Measurements from ENCODE around the gene IQGAP2.

The IQGAP2 gene

GRCh38 chr5:76479281-76479680, 76.2 kb downstream of the IQGAP2 start:
- no peak for DNase-seq

DNA sequence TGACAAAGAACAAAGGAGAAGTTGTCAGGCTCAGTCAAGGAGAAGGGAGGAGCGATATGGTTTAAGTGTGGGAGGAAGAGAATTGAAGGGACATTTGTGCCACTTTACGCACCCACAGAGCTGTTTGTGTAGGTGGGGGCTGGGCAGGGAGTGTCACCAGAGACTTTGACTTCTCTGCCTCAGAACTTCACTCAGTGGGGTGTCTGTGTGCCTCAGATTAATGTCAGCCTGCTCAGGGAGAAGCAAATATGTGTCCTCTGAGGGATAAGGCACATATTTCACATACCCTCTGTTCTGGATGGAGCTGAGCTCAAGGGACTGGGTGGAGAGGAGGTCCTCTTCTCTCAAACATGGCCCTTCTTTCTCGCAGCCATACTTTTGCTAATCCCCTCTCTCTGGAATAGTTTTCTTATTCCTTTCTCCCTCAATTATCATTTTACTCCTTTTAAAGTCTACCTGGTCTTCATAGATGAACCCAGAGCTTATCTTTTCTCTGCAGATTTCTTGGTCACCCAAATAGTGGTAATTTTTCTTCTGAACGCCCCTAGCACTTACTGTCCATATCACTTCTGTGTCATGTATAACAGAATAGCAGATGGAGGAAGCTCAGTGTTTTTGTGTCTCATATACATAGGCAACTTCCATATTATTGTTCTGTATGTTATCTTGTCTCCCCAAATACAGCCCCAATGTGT, 77.0 kb downstream of the IQGAP2 start:
- DNase-seq: no peak

DNA sequence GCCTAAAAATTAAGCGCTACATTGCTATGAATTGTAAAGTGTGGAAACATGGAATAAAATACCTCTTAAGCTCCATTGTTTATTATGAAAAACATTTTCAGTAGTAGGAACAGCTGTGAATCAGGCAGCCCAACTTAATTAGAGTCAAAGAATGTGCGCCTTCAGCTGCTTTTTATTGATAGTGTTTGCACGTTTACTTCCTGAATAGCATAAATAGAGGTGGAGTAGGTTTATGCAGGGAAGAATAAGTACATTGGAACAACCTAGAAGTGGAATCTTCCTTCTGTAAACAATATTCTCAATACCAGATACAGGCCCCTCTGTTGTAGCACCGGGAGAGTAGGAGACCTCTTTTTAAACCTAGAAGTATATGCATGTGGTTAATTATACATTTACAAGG, 79.9 kb downstream of the IQGAP2 start:
- DNase-seq: no peak

DNA sequence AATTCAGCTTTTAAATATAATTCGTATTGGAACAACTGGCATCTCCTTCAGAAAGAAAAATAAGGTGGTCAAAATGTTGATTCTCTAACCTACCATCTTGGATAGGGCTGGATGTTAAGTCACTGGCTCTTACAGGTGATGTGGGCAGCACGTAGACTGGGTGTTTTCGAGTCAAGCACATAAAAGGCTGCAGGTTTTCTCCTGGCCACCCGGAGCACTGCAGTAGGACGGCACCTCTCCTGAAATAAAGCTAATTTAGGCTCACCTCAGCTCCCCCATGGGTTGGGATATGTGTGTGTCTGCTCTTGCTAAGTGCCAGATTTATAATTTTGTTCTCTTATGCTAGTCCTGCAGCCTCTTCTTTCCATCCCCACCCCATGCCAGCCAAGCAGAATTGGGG, 80.3 kb downstream of the IQGAP2 start:
- no peak for DNase-seq

- DNase-seq: no peak
Observed at GRCh38 chr5:76483881-76484280, 80.8 kb downstream of the IQGAP2 start.

DNA sequence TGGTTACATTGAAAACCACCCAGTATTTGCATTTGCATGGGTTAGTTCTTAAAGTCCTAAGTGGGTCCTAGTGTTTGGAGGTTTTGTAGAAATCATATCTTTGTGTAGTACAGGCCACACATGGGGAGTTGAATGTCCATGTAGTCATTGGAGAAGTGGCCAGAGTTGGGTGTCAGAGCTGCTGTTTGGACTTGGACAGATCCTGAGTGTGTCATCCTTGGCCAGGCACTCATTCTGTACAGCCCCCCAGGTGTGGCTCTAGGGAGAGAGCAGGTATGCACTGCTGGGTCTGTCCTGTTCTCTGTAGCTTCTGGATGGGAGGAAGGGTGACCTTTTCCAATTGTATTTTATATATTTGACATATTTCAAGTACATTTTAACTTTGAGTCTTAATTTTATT, 82.4 kb downstream of the IQGAP2 start:
- no peak for DNase-seq

GRCh38 chr5:76487386-76487785, 84.3 kb downstream of the IQGAP2 start:
- no peak for DNase-seq

DNA sequence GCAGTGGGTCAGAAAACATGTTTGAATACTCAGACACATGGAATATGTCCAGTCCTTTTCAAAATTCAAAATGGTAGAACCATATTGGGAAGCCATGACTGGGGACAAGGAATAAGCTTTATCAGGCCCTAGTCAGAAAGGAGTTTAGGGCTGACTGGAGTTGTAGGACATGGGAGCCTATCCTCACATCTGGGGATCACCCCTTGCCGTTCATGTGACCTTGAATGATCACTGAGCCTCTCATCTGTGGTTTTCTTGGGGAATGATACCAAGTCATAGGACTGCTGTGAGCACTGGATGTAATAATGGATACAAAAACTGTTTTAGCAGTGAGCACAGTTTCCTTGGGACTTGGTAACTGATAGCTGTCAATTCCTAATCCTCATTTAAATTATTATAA, 84.7 kb downstream of the IQGAP2 start:
- no peak for DNase-seq

DNA sequence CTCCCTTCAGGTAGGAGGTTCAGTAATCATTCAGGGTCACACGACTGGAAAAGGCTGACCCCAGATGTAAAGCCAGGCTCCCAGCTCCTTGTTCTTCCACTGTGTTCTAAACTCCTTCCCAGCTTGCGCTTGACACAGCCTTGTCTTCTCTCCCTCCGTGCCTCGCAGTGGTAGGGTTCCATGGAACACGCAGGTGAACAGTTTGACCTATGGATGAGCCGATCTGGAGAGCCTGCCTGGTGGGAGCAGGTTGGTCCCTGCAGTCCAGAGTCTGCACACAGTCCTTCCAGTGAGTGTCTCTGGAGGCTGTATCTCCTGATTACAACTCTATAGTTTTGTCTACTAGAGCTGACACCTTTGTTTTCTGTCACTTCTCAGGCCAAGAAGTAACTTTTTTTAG, 85.9 kb downstream of the IQGAP2 start:
- no peak for DNase-seq

- no peak for DNase-seq
Observed at GRCh38 chr5:76489877-76490688, 87.0 kb downstream of the IQGAP2 start.

DNA sequence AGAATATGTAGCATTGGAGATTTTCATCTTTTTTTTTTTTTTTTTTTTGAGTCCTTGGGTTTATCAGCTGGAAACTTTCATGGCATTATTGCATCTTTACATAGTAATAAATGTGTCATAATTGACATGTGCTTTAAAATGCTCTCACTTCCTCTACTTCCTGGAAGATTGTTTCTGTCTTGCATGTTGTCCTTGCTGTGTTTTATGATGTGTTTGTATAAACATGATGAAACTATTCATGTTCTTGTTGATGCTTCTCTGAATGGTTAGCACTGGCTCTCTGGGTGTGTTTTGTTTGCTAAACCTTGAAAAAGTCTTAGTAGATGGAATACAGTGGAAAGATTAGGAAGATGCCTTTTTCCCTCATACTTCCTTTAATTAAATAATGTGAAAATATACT, 87.9 kb downstream of the IQGAP2 start:
- DNase-seq: no peak

DNA sequence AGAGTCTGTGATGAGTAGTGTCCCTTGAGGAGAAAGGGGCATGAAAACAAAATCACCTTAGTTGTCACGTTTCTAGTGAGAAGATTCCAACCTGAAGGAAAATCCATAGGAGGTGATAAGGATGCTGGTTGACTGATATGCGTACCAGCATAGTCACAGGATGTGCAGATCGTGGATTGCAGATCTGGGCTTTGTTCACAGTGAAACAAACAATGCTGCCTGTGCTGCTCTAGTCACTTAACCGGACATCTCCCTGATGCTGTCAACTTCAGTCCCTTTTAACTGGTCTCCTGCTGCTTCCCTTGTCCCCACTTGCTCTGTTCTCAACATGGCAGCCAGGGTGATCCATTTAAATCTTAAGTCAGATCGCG, 89.7 kb downstream of the IQGAP2 start:
- DNase-seq: no peak

DNA sequence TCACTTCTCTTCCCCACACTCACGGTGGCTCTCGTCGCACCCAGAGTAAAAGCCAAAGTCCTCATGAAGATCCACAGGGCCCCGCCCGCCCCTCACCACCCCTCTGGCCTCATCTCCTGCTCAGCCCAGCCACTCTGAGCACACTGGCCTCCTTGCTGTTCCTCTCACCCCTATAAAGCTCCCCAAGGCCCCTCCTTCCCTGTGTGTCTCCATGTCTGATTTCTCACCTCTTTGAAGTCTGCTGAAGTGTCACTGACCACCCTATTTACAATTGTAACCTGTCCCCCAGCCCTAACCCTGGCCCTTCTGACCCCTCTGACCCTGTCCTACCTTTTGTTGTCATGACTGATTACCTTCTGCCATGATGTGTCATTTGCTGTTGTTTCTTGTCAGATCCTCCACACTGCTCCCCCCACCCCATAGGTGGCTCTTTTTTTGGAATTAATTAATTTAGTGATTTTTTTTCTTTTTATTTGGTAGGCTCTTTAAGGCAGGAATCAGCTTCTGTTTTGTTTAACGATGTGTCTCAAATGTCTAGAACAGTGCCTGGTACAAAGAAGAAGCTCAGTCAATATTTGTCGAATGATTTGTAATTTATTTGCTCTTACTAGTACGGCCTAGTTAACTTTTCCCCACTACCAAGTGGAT, 90.2 kb downstream of the IQGAP2 start:
- no peak for DNase-seq

GRCh38 chr5:76494201-76494600, 91.1 kb downstream of the IQGAP2 start:
- no peak for DNase-seq

GRCh38 chr5:76495870-76496269, 92.8 kb downstream of the IQGAP2 start:
- no peak for DNase-seq

DNA sequence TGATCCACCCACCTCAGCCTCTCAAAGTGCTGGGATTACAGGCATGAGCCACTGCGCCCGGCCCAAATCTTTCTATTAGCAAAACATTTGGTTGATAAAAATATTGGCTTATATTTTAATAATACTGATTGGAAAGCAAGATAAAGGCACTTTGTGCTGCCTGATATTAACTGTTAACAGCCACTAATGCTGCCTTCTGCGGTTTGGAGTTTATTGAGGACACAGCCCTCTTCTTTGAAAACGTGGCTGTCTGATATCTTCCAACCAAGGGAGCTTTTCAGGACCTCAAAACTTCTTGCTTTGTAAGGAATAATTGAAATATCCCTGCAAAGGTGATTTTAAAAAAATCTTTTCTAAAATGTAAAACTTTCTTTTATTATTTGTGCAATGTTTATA, 94.0 kb downstream of the IQGAP2 start:
- DNase-seq: no peak

- no peak for DNase-seq
Observed at GRCh38 chr5:76497986-76498717, 95.1 kb downstream of the IQGAP2 start.

GRCh38 chr5:76499507-76500161, 96.5 kb downstream of the IQGAP2 start:
- no peak for DNase-seq

DNA sequence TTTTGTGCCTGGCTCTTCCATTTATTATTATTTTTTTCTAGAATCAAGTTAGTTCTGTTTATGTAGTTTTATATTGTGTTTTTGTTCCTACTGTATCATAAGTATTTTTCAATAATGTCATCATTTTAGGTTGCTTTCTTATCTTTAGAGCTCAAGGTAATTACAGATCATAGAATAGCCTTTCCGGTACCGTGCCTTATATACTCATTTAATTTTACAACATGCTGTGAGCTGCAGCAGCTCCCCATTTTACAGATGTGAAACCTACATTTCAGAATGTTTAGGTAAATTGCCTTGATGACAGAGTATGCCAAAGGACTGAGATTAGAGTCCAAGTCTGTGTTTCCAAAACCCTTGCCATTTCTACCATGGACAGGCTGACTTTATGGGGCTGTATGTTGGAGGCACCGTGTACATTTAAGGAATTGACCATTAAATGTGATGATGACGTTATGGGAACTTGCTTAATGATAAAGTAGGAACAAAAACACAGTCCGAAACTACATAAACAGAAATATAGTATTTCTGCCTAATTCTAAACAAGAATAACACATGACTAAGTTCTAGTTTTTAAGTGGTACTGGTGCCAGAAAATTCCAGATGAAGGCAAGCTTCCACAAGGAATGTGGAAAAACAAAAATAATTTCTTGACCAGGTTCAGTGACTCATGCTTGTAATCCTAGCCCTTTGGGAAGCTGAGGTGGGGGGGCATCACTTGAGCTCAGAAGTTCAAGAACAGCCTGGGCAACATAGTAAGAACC, 97.7 kb downstream of the IQGAP2 start:
- no peak for DNase-seq

GRCh38 chr5:76503929-76504328, 100.8 kb downstream of the IQGAP2 start:
- no peak for DNase-seq

DNA sequence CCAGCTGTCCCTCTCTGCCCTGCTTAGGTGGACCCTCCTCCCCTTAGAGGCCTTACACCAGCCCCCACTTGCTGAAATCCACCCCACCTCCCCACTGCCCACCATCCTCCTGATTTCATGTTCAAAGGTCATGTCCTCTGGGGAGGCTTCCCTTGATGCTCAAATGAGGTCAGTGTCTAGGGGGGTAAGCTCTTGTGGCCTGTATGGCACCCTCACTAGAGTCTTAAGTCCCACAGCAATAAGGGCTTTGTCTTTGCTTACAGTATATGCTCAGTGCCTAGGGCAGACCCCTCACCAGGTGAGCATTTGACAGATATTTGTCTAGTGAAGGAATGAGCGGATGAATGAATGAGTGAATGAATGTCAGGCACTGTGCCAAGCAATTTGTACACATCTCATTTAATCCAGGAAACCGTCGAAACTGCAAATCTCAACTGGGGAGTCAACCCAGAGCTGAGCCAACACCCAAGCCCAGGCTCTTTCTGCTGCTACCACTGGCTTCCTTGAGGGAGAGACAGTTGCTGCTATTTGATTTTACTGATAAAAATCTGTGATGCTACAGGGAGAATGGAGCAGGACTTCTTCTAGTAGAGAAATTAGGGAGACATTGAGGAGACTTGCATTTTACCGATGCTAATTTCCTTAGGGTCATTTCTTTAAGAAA, 101.9 kb downstream of the IQGAP2 start:
- no peak for DNase-seq

GRCh38 chr5:76513476-76513875, 110.4 kb downstream of the IQGAP2 start:
- DNase-seq: no peak

Data from EL (cell line).